ENCODE measurements around the gene ZBTB17.
A peak's percentile ranks its signal among the peaks of the same experiment; 100 is the strongest.

Gene ZBTB17

GRCh38 chr1:15962671-15963362 lies 13.1 kb downstream of the ZBTB17 start:
- no peak for DNase-seq

GRCh38 chr1:15962176-15962575 lies 13.7 kb downstream of the ZBTB17 start:
- peak in 5 of 56 donors; percentile 30 to 40 (median 35) for DNase-seq

GRCh38 chr1:15961492-15961891 lies 14.4 kb downstream of the ZBTB17 start:
- no peak for DNase-seq

- no peak for DNase-seq
These were observed 15.1 kb downstream of the ZBTB17 start for GRCh38 chr1:15960808-15961207.

GRCh38 chr1:15959827-15960446 lies 16.0 kb downstream of the ZBTB17 start:
- DNase-seq = no peak

GRCh38 chr1:15959424-15959823 lies 16.5 kb downstream of the ZBTB17 start:
- DNase-seq = no peak

GRCh38 chr1:15958793-15959192 lies 17.1 kb downstream of the ZBTB17 start:
- no peak for DNase-seq

- no peak for DNase-seq
These were observed 17.8 kb downstream of the ZBTB17 start for GRCh38 chr1:15958111-15958510.

GRCh38 chr1:15957221-15958095 lies 18.4 kb downstream of the ZBTB17 start:
- no peak for DNase-seq

- no peak for DNase-seq
These were observed 19.8 kb downstream of the ZBTB17 start for GRCh38 chr1:15956150-15956549.

GRCh38 chr1:15955552-15955951 lies 20.3 kb downstream of the ZBTB17 start:
- DNase-seq = no peak

GRCh38 chr1:15954316-15954715 lies 21.6 kb downstream of the ZBTB17 start:
- no peak for DNase-seq

GRCh38 chr1:15953791-15954241 lies 22.1 kb downstream of the ZBTB17 start:
- DNase-seq = peak in 1 of 56 donors; percentile 28

- DNase-seq = no peak
These were observed 22.6 kb downstream of the ZBTB17 start for GRCh38 chr1:15953294-15953771.

- DNase-seq = no peak
These were observed 23.3 kb downstream of the ZBTB17 start for GRCh38 chr1:15952317-15953258.

GRCh38 chr1:15951341-15952153 lies 24.4 kb downstream of the ZBTB17 start:
- DNase-seq = no peak

GRCh38 chr1:15950763-15951295 lies 25.1 kb downstream of the ZBTB17 start:
- peak in 1 of 56 donors; percentile 20 for DNase-seq

- DNase-seq = no peak
These were observed 25.6 kb downstream of the ZBTB17 start for GRCh38 chr1:15950302-15950701.

GRCh38 chr1:15949453-15950245 lies 26.3 kb downstream of the ZBTB17 start:
- DNase-seq = peak in 33 of 56 donors; percentile 23 to 89 (median 56)

Data from amygdala (tissue), 56 donors.